Measurements from ENCODE around the gene NEGR1.

Gene NEGR1

GRCh38 chr1:71488555-71489252, 793.6 kb downstream of the NEGR1 start:
- no peaks in the 10 kb centered on the region for H3K27me3 Mint-ChIP-seq (ENCODE audit: low read depth, poor library complexity)
- no peak for TF ChIP-seq CTCF (IDR thresholded peaks at IDR 0.05)
- H3K9me3 Mint-ChIP-seq, result no peaks in the 10 kb centered on the region
- no peak overlapping the region for H3K27ac Mint-ChIP-seq
- H3K4me1 Mint-ChIP-seq, result no peaks in the 10 kb centered on the region
- H3K4me3 Mint-ChIP-seq, result no peak overlapping the region
- no peaks in the 10 kb centered on the region for H3K36me3 Mint-ChIP-seq (ENCODE audit: low read depth)
- DNase-seq, result no peak

- Mint-ChIP-seq H3K4me1 (peaks cover 26% of the 10 kb centered on the region), H3K27ac (no peak overlapping the region), H3K27me3 (ENCODE audit: low read depth, poor library complexity) (no peaks in the 10 kb centered on the region), H3K4me3 (no peak overlapping the region), H3K36me3 (ENCODE audit: low read depth) (no peaks in the 10 kb centered on the region), H3K9me3 (no peaks in the 10 kb centered on the region)
- TF ChIP-seq CTCF (IDR thresholded peaks at IDR 0.05), result no peak
- no peak for DNase-seq
Observed at GRCh38 chr1:71473331-71473730, 809.0 kb downstream of the NEGR1 start.

GRCh38 chr1:71465093-71465492, 817.2 kb downstream of the NEGR1 start:
- no peak overlapping the region for H3K4me3 Mint-ChIP-seq
- H3K4me1 Mint-ChIP-seq, result no peaks in the 10 kb centered on the region
- no peak for TF ChIP-seq CTCF (IDR thresholded peaks at IDR 0.05)
- H3K27me3 Mint-ChIP-seq (ENCODE audit: low read depth, poor library complexity), result no peaks in the 10 kb centered on the region
- H3K36me3 Mint-ChIP-seq (ENCODE audit: low read depth), result no peaks in the 10 kb centered on the region
- H3K9me3 Mint-ChIP-seq, result no peaks in the 10 kb centered on the region
- no peak overlapping the region for H3K27ac Mint-ChIP-seq
- DNase-seq, result no peak

GRCh38 chr1:71464016-71464415, 818.3 kb downstream of the NEGR1 start:
- TF ChIP-seq CTCF (IDR thresholded peaks at IDR 0.05), result no peak
- no peaks in the 10 kb centered on the region for H3K27me3 Mint-ChIP-seq (ENCODE audit: low read depth, poor library complexity)
- H3K27ac Mint-ChIP-seq, result no peak overlapping the region
- H3K9me3 Mint-ChIP-seq, result no peaks in the 10 kb centered on the region
- H3K4me1 Mint-ChIP-seq, result no peaks in the 10 kb centered on the region
- DNase-seq, result no peak
- H3K4me3 Mint-ChIP-seq, result no peak overlapping the region
- no peaks in the 10 kb centered on the region for H3K36me3 Mint-ChIP-seq (ENCODE audit: low read depth)

DNA sequence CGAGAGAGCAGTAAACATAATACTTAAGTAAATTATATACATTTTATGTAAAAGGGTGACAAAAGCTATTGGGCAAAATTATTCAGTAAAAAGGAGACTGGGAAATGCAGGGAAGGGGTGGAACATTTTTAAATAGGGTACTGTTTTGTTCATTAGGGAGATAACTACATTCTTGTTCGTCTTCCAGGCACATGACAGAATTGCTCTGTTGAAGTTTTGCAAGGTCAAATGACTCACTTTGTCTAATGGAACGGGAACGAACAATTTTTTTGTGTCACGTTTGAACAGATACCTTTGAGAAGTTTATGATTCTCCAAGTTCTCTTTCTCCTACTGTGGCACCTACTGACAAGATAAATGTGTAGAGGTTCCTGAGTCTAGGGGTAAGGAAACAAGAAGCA, 819.2 kb downstream of the NEGR1 start:
- Mint-ChIP-seq H3K4me1 (no peaks in the 10 kb centered on the region), H3K27ac (no peak overlapping the region), H3K9me3 (no peaks in the 10 kb centered on the region), H3K27me3 (ENCODE audit: low read depth, poor library complexity) (no peaks in the 10 kb centered on the region), H3K4me3 (no peak overlapping the region), H3K36me3 (ENCODE audit: low read depth) (no peaks in the 10 kb centered on the region)
- no peak for TF ChIP-seq CTCF (IDR thresholded peaks at IDR 0.05)
- no peak for DNase-seq

GRCh38 chr1:71462247-71462646, 820.1 kb downstream of the NEGR1 start:
- Mint-ChIP-seq H3K27me3 (ENCODE audit: low read depth, poor library complexity) (no peaks in the 10 kb centered on the region), H3K36me3 (ENCODE audit: low read depth) (no peaks in the 10 kb centered on the region), H3K4me3 (no peak overlapping the region), H3K27ac (no peak overlapping the region), H3K4me1 (no peaks in the 10 kb centered on the region), H3K9me3 (no peaks in the 10 kb centered on the region)
- TF ChIP-seq CTCF (IDR thresholded peaks at IDR 0.05), result no peak
- no peak for DNase-seq

Measured in nephron progenitor cell (in vitro differentiated cells).